Endometrial microvascular endothelial cells (primary cell): ENCODE measurements around the gene AGRN. TPM values are rescaled to one million over a fixed set of nuclear protein-coding genes. Genes with fewer than 3 reads are reported as not detected.
"Not testable (repeated sequence)": the region's sequence is repeated elsewhere in the genome, so short reads cannot be mapped to it uniquely, and the experiment has no call there.

Experiments used
- in situ Hi-C: cut with HindIII; loops from 2 replicates; pipeline ENCODE4 v1.10.0; 2017; ENCODE audit warnings: low sequenced_read_pairs, low pct_unique_long_range_greater_than_20kb; ENCODE audit errors: inconsistent ontology term
- total RNA-seq: library from RNA; depleted of rRNA; stranded (reverse); fragments of >200 nt; gene quantifications from one replicate; pipeline ENCODE4 v1.2.3, GENCODE V29; 2015; ENCODE audit errors: inconsistent ontology term

Gene AGRN
- total RNA-seq, 1 donor from 2014 or later = 77.4 TPM

- in situ Hi-C loops = no loop called here
Measured at GRCh38 chr1:980602-981395, 39.1 kb upstream of the AGRN start.

- in situ Hi-C loops = no loop called here
Measured at GRCh38 chr1:981491-981954, 38.4 kb upstream of the AGRN start.

- in situ Hi-C loops = no loop called here
Measured at GRCh38 chr1:981955-982558, 37.9 kb upstream of the AGRN start, which contains the start of gene PERM1. PERM1 (minus strand) TSS chr1:982093; CDS start chr1:981029, 1,064 bp downstream.

- in situ Hi-C loops = no loop called here
Measured at GRCh38 chr1:982765-983436, 37.0 kb upstream of the AGRN start.

GRCh38 chr1:983798-984475 is 36.0 kb upstream of the AGRN start:
- in situ Hi-C loops = no loop called here

- in situ Hi-C loops = no loop called here
Measured at GRCh38 chr1:984476-984814, 35.5 kb upstream of the AGRN start.

GRCh38 chr1:985126-985525 is 34.8 kb upstream of the AGRN start:
- in situ Hi-C loops = no loop called here

GRCh38 chr1:988061-988460 is 31.9 kb upstream of the AGRN start:
- in situ Hi-C loops = not testable (repeated sequence)

- in situ Hi-C loops = not testable (repeated sequence)
Measured at GRCh38 chr1:991275-991674, 28.6 kb upstream of the AGRN start.

- in situ Hi-C loops = no loop called here
Measured at GRCh38 chr1:991895-992294, 28.0 kb upstream of the AGRN start.

- in situ Hi-C loops = no loop called here
Measured at GRCh38 chr1:992362-992761, 27.6 kb upstream of the AGRN start.

- in situ Hi-C loops = no loop called here
Measured at GRCh38 chr1:993379-993995, 26.4 kb upstream of the AGRN start.

GRCh38 chr1:994546-994945 is 25.4 kb upstream of the AGRN start:
- in situ Hi-C loops = not testable (repeated sequence)

GRCh38 chr1:995665-996633 is 24.0 kb upstream of the AGRN start:
- in situ Hi-C loops = no loop called here

GRCh38 chr1:996851-997712 is 22.8 kb upstream of the AGRN start:
- in situ Hi-C loops = no loop called here

- in situ Hi-C loops = no loop called here
Measured at GRCh38 chr1:997713-997992, 22.3 kb upstream of the AGRN start.

GRCh38 chr1:997993-998744 is 21.8 kb upstream of the AGRN start:
- in situ Hi-C loops = no loop called here
